ENCODE results near the gene PARD6G.

- TF ChIP-seq FOXM1 (IDR thresholded peaks at IDR 0.05; ENCODE audit: borderline replicate concordance) (no peak), FOXK2 (IDR thresholded peaks at IDR 0.05) (no peak), SP1 (IDR thresholded peaks at IDR 0.05) (no peak), ARNT (IDR thresholded peaks at IDR 0.05) (no peak), TARDBP (IDR thresholded peaks at IDR 0.05) (no peak), NFRKB (IDR thresholded peaks at IDR 0.05) (no peak), SUZ12 (IDR thresholded peaks at IDR 0.05) (no peak), ZNF384 (IDR thresholded peaks at IDR 0.05) (no peak)
Measured at GRCh38 chr18:80231616-80232015, 15.7 kb downstream of the PARD6G start.

Data from HEK293T (cell line).